Loucy (cell line): Measurements from ENCODE around the gene MYOZ3.

Source experiments
- EZH2phosphoT487 ChIP-seq: fragments of 200-600 bp; IDR thresholded peaks from 2 replicates; pipeline ENCODE4 v1.6.1; 2018; ENCODE audit warnings: antibody characterized with exemption, mild to moderate bottlenecking, moderate library complexity, borderline replicate concordance
- TF ChIP-seq, protein P1 (sequence below): fragments of 200-600 bp; sonication (generic); conservative IDR thresholded peaks from 2 replicates; pipeline ENCODE4 v1.5.1; 2014; ENCODE audit warnings: mild to moderate bottlenecking, antibody characterized with exemption, low read length

DNA sequence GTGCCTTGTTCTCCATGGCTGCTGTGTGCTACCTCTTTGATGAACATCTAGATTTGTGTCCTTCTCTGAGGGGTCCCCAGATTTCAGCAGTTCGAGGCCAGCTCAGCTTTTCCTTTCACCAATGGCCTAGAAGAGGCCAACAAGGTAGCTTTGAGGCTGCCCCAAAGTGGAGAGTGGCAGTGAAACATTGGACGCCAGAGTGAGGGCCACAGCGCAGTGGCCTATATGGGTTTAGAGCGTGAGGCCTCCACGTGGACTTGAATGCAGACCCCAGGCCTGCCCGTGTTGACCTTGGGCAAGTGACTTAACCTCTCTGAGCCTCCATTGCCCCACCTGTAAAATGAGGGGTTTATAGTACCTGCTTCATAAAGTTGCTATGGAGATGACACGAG is 11.8 kb downstream of the MYOZ3 start:
- TF ChIP-seq, protein P1, sequence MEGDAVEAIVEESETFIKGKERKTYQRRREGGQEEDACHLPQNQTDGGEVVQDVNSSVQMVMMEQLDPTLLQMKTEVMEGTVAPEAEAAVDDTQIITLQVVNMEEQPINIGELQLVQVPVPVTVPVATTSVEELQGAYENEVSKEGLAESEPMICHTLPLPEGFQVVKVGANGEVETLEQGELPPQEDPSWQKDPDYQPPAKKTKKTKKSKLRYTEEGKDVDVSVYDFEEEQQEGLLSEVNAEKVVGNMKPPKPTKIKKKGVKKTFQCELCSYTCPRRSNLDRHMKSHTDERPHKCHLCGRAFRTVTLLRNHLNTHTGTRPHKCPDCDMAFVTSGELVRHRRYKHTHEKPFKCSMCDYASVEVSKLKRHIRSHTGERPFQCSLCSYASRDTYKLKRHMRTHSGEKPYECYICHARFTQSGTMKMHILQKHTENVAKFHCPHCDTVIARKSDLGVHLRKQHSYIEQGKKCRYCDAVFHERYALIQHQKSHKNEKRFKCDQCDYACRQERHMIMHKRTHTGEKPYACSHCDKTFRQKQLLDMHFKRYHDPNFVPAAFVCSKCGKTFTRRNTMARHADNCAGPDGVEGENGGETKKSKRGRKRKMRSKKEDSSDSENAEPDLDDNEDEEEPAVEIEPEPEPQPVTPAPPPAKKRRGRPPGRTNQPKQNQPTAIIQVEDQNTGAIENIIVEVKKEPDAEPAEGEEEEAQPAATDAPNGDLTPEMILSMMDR, result no peak
- TF ChIP-seq EZH2phosphoT487, result no peak
